ENCODE results near the gene MSRB2.

Gene MSRB2

GRCh38 chr10:23053036-23053435 lies 42.3 kb upstream of the MSRB2 start:
- no peak for TF ChIP-seq CTCF (IDR thresholded peaks at IDR 0.05; ENCODE audit: extremely low read depth, insufficient read depth, missing control alignments)
- DNase-seq (ENCODE audit: low spot score): no peak
- in situ Hi-C loops (cut with MboI; ENCODE audit: low pct_unique_long_range_greater_than_20kb, low sequenced_read_pairs, unreplicated experiment): no loop called here

GRCh38 chr10:23055424-23056185 lies 39.8 kb upstream of the MSRB2 start:
- no peak for DNase-seq (ENCODE audit: low spot score)
- in situ Hi-C loops (cut with MboI; ENCODE audit: low pct_unique_long_range_greater_than_20kb, low sequenced_read_pairs, unreplicated experiment): no loop called here
- no peak for TF ChIP-seq CTCF (IDR thresholded peaks at IDR 0.05; ENCODE audit: extremely low read depth, insufficient read depth, missing control alignments)

- no peak for DNase-seq (ENCODE audit: low spot score)
- in situ Hi-C loops (cut with MboI; ENCODE audit: low pct_unique_long_range_greater_than_20kb, low sequenced_read_pairs, unreplicated experiment): no loop called here
- no peak for TF ChIP-seq CTCF (IDR thresholded peaks at IDR 0.05; ENCODE audit: extremely low read depth, insufficient read depth, missing control alignments)
Measured at GRCh38 chr10:23056186-23056579, 39.2 kb upstream of the MSRB2 start.

- no peak for TF ChIP-seq CTCF (IDR thresholded peaks at IDR 0.05; ENCODE audit: extremely low read depth, insufficient read depth, missing control alignments)
- no peak for DNase-seq (ENCODE audit: low spot score)
- in situ Hi-C loops (cut with MboI; ENCODE audit: low pct_unique_long_range_greater_than_20kb, low sequenced_read_pairs, unreplicated experiment): no loop called here
Measured at GRCh38 chr10:23058366-23058765, 37.0 kb upstream of the MSRB2 start.

- no peak for TF ChIP-seq CTCF (IDR thresholded peaks at IDR 0.05; ENCODE audit: extremely low read depth, insufficient read depth, missing control alignments)
- in situ Hi-C loops (cut with MboI; ENCODE audit: low pct_unique_long_range_greater_than_20kb, low sequenced_read_pairs, unreplicated experiment): no loop called here
Measured at GRCh38 chr10:23060918-23061317, 34.5 kb upstream of the MSRB2 start.

GRCh38 chr10:23063045-23063972 lies 32.1 kb upstream of the MSRB2 start:
- DNase-seq (ENCODE audit: low spot score): no peak
- in situ Hi-C loops (cut with MboI; ENCODE audit: low pct_unique_long_range_greater_than_20kb, low sequenced_read_pairs, unreplicated experiment): no loop called here
- no peak for TF ChIP-seq CTCF (IDR thresholded peaks at IDR 0.05; ENCODE audit: extremely low read depth, insufficient read depth, missing control alignments)

More at GRCh38 chr10:23060918-23061317, 34.5 kb upstream of the MSRB2 start:
- no peak for DNase-seq (ENCODE audit: low spot score)

All from GM13977 (cell line).